ENCODE data around the gene PDE4B.

GRCh38 chr1:65938506-65938905 lies 145.8 kb downstream of the PDE4B start:
- TF ChIP-seq, protein P1, sequence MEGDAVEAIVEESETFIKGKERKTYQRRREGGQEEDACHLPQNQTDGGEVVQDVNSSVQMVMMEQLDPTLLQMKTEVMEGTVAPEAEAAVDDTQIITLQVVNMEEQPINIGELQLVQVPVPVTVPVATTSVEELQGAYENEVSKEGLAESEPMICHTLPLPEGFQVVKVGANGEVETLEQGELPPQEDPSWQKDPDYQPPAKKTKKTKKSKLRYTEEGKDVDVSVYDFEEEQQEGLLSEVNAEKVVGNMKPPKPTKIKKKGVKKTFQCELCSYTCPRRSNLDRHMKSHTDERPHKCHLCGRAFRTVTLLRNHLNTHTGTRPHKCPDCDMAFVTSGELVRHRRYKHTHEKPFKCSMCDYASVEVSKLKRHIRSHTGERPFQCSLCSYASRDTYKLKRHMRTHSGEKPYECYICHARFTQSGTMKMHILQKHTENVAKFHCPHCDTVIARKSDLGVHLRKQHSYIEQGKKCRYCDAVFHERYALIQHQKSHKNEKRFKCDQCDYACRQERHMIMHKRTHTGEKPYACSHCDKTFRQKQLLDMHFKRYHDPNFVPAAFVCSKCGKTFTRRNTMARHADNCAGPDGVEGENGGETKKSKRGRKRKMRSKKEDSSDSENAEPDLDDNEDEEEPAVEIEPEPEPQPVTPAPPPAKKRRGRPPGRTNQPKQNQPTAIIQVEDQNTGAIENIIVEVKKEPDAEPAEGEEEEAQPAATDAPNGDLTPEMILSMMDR (IDR thresholded peaks at IDR 0.05), result no peak
- TF ChIP-seq POLR2A (IDR thresholded peaks at IDR 0.05) (no peak), EP300 (IDR thresholded peaks at IDR 0.05) (no peak)
